Measurements from ENCODE around the gene GDPD5.

DNA sequence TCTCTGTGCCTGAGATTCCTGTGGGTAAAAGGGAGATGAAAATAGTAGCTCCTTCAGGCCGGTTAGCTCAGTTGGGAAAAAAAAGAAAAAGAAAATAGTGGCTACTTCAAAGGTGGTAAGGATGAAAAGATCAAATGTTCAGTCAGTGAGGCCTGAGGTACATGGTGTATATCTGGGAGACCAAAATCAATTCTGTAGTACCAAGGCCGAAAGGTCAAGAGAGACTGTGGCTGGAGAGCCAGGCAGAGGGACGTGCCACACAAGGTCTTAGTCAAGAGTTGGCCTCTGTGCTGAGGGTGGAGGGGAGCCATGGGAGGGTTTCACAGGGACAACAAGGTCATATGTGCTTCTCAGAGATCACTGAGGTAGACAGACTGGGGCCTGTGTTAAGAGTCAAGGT lies 4.8 kb upstream of the GDPD5 start:
- TF ChIP-seq, protein P1, sequence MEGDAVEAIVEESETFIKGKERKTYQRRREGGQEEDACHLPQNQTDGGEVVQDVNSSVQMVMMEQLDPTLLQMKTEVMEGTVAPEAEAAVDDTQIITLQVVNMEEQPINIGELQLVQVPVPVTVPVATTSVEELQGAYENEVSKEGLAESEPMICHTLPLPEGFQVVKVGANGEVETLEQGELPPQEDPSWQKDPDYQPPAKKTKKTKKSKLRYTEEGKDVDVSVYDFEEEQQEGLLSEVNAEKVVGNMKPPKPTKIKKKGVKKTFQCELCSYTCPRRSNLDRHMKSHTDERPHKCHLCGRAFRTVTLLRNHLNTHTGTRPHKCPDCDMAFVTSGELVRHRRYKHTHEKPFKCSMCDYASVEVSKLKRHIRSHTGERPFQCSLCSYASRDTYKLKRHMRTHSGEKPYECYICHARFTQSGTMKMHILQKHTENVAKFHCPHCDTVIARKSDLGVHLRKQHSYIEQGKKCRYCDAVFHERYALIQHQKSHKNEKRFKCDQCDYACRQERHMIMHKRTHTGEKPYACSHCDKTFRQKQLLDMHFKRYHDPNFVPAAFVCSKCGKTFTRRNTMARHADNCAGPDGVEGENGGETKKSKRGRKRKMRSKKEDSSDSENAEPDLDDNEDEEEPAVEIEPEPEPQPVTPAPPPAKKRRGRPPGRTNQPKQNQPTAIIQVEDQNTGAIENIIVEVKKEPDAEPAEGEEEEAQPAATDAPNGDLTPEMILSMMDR (conservative IDR thresholded peaks at IDR 0.05; ENCODE audit: low read length) = no peak
- no peak for TF ChIP-seq EZH2phosphoT487 (IDR thresholded peaks at IDR 0.05; ENCODE audit: borderline replicate concordance, low read depth, low read length)
